ENCODE results near the gene ZNF70. TPM values are rescaled to one million over a fixed set of nuclear protein-coding genes. Genes with fewer than 3 reads are reported as not detected.
A peak's percentile ranks its signal among the peaks of the same experiment; 100 is the strongest.

The ZNF70 gene
- total RNA-seq, 2 experiments from 2014 or later, result 3.8 to 4.1 TPM

GRCh38 chr22:23698673-23699235 is 52.2 kb downstream of the ZNF70 start:
- no peaks in the 10 kb centered on the region for H3K9me3 Mint-ChIP-seq
- H3K4me1 Mint-ChIP-seq, result peaks cover 45% of the 10 kb centered on the region
- POLR2A ChIA-PET, result interaction anchor here (0.6 to 1.5 kb wide), 2 partner anchors 68 to 88 kb away, joined by 3 to 5 read pairs; partner anchors contain the start of gene SMARCB1
- no peak for ATAC-seq (ENCODE audit: low read depth)
- no peak for DNase-seq
- peaks cover 67% of the 10 kb centered on the region for H3K36me3 Mint-ChIP-seq
- peak overlapping the region; percentile 53 for H3K27ac Mint-ChIP-seq
- no peak overlapping the region for H3K4me3 Mint-ChIP-seq
- no peaks in the 10 kb centered on the region for H3K27me3 Mint-ChIP-seq

GRCh38 chr22:23698094-23698493 is 52.8 kb downstream of the ZNF70 start:
- ATAC-seq (ENCODE audit: low read depth) (no peak), DNase-seq (no peak)
- H3K4me3 Mint-ChIP-seq, result peak overlapping the region; percentile 98
- H3K27me3 Mint-ChIP-seq, result no peaks in the 10 kb centered on the region
- peak overlapping the region; percentile 100 for H3K27ac Mint-ChIP-seq
- no peaks in the 10 kb centered on the region for H3K9me3 Mint-ChIP-seq
- peaks cover 63% of the 10 kb centered on the region for H3K36me3 Mint-ChIP-seq
- H3K4me1 Mint-ChIP-seq, result peaks cover 44% of the 10 kb centered on the region
- POLR2A ChIA-PET, result interaction anchor here (0.6 to 1.5 kb wide), 2 partner anchors 68 to 89 kb away, joined by 3 to 5 read pairs; partner anchors contain the start of gene SMARCB1

- H3K9me3 Mint-ChIP-seq, result no peaks in the 10 kb centered on the region
- peak overlapping the region; percentile 100 for H3K27ac Mint-ChIP-seq
- POLR2A ChIA-PET, result interaction anchor here (0.5 to 2.4 kb wide), 14 partner anchors 8 to 315 kb away, joined by 3 to 19 read pairs (median 4); partner anchors contain the start of genes C22orf15, MIF and ZNF70
- DNase-seq, result no peak
- H3K36me3 Mint-ChIP-seq, result peaks cover 63% of the 10 kb centered on the region
- H3K27me3 Mint-ChIP-seq, result no peaks in the 10 kb centered on the region
- no peak for ATAC-seq (ENCODE audit: low read depth)
- H3K4me1 Mint-ChIP-seq, result peaks cover 42% of the 10 kb centered on the region
- peak overlapping the region; percentile 98 for H3K4me3 Mint-ChIP-seq
Measured at GRCh38 chr22:23697031-23697970, 53.6 kb downstream of the ZNF70 start.

GRCh38 chr22:23696326-23696851 is 54.5 kb downstream of the ZNF70 start:
- Mint-ChIP-seq H3K4me3 (peak overlapping the region; percentile 98), H3K27ac (peak overlapping the region; percentile 100), H3K36me3 (peaks cover 54% of the 10 kb centered on the region), H3K27me3 (no peaks in the 10 kb centered on the region), H3K9me3 (no peaks in the 10 kb centered on the region), H3K4me1 (peaks cover 39% of the 10 kb centered on the region)
- ATAC-seq (ENCODE audit: low read depth) (peak; percentile 99), DNase-seq (peak; percentile 76)
- POLR2A ChIA-PET, result interaction anchor here (0.5 to 2.4 kb wide), 14 partner anchors 9 to 316 kb away, joined by 3 to 19 read pairs (median 4); partner anchors contain the start of genes C22orf15, MIF and ZNF70

- H3K9me3 Mint-ChIP-seq, result no peaks in the 10 kb centered on the region
Measured at GRCh38 chr22:23695571-23696325, 55.2 kb downstream of the ZNF70 start.

GRCh38 chr22:23695141-23695540 is 55.8 kb downstream of the ZNF70 start:
- Mint-ChIP-seq H3K27ac (peak overlapping the region; percentile 100), H3K9me3 (no peaks in the 10 kb centered on the region), H3K4me1 (peaks cover 38% of the 10 kb centered on the region), H3K36me3 (peaks cover 46% of the 10 kb centered on the region), H3K27me3 (no peaks in the 10 kb centered on the region), H3K4me3 (peak overlapping the region; percentile 98)
- no peak for DNase-seq
- POLR2A ChIA-PET, result interaction anchor here (1.7 to 2.4 kb wide), 3 partner anchors 9 to 68 kb away, joined by 8 to 13 read pairs (median 9); partner anchors contain the start of genes C22orf15 and ZNF70
- no peak for ATAC-seq (ENCODE audit: low read depth)

More at GRCh38 chr22:23695571-23696325, 55.2 kb downstream of the ZNF70 start:
- peaks cover 48% of the 10 kb centered on the region for H3K36me3 Mint-ChIP-seq
- peak overlapping the region; percentile 100 for H3K27ac Mint-ChIP-seq
- POLR2A ChIA-PET, result interaction anchor here (0.7 to 2.4 kb wide), 11 partner anchors 9 to 89 kb away, joined by 3 to 19 read pairs (median 5); partner anchors contain the start of genes C22orf15 and ZNF70
- DNase-seq (no peak), ATAC-seq (ENCODE audit: low read depth) (no peak)
- H3K4me1 Mint-ChIP-seq, result peaks cover 39% of the 10 kb centered on the region
- H3K4me3 Mint-ChIP-seq, result peak overlapping the region; percentile 98
- H3K27me3 Mint-ChIP-seq, result no peaks in the 10 kb centered on the region

- DNase-seq (no peak), ATAC-seq (ENCODE audit: low read depth) (no peak)
- H3K9me3 Mint-ChIP-seq, result no peaks in the 10 kb centered on the region
- H3K27ac Mint-ChIP-seq, result peak overlapping the region; percentile 100
- H3K4me3 Mint-ChIP-seq, result no peak overlapping the region
- POLR2A ChIA-PET, result interaction anchor here (0.7 to 1.2 kb wide), 3 partner anchors 9 to 73 kb away, joined by 3 read pairs; no protein-coding TSS in a partner anchor
- peaks cover 36% of the 10 kb centered on the region for H3K36me3 Mint-ChIP-seq
- peaks cover 36% of the 10 kb centered on the region for H3K4me1 Mint-ChIP-seq
- no peaks in the 10 kb centered on the region for H3K27me3 Mint-ChIP-seq
Measured at GRCh38 chr22:23693979-23694680, 56.8 kb downstream of the ZNF70 start.

GRCh38 chr22:23692598-23693291 is 58.2 kb downstream of the ZNF70 start:
- H3K36me3 Mint-ChIP-seq, result peaks cover 29% of the 10 kb centered on the region
- POLR2A ChIA-PET, result interaction anchor here (1.2 kb wide), 1 partner anchor 74 kb away, joined by 3 read pairs; no protein-coding TSS in a partner anchor
- H3K9me3 Mint-ChIP-seq, result no peaks in the 10 kb centered on the region
- no peak for DNase-seq
- no peak overlapping the region for H3K4me3 Mint-ChIP-seq
- H3K27me3 Mint-ChIP-seq, result no peaks in the 10 kb centered on the region
- no peak for ATAC-seq (ENCODE audit: low read depth)
- H3K4me1 Mint-ChIP-seq, result peaks cover 31% of the 10 kb centered on the region
- no peak overlapping the region for H3K27ac Mint-ChIP-seq

- POLR2A ChIA-PET, result no interaction called here
- no peaks in the 10 kb centered on the region for H3K9me3 Mint-ChIP-seq
- DNase-seq, result no peak
- no peak overlapping the region for H3K27ac Mint-ChIP-seq
- no peak for ATAC-seq (ENCODE audit: low read depth)
- peaks cover 26% of the 10 kb centered on the region for H3K4me1 Mint-ChIP-seq
- no peaks in the 10 kb centered on the region for H3K27me3 Mint-ChIP-seq
- no peak overlapping the region for H3K4me3 Mint-ChIP-seq
- H3K36me3 Mint-ChIP-seq, result peaks cover 28% of the 10 kb centered on the region
Measured at GRCh38 chr22:23691748-23692423, 59.0 kb downstream of the ZNF70 start.

GRCh38 chr22:23690713-23691112 is 60.2 kb downstream of the ZNF70 start, which contains the start of gene RGL4:
Gene RGL4, plus strand, starts transcription at chr22:23691013. Its CDS starts 1,018 bp downstream, at chr22:23692031.
- H3K27ac Mint-ChIP-seq, result peak within 1 kb of the TSS; percentile 5
- ATAC-seq (ENCODE audit: low read depth), result no peak
- DNase-seq, result no peak
- H3K4me1 Mint-ChIP-seq, result peaks cover 18% of the 10 kb centered on the region
- H3K4me3 Mint-ChIP-seq, result no peak within 1 kb of the TSS
- POLR2A ChIA-PET, result no interaction called here
- peaks cover 24% of the 10 kb centered on the region for H3K36me3 Mint-ChIP-seq
- no peaks in the 10 kb centered on the region for H3K9me3 Mint-ChIP-seq
- H3K27me3 Mint-ChIP-seq, result no peaks in the 10 kb centered on the region

- Mint-ChIP-seq H3K36me3 (peaks cover 18% of the 10 kb centered on the region), H3K4me3 (no peak overlapping the region), H3K4me1 (peaks cover 8% of the 10 kb centered on the region), H3K9me3 (no peaks in the 10 kb centered on the region), H3K27ac (no peak overlapping the region), H3K27me3 (no peaks in the 10 kb centered on the region)
- POLR2A ChIA-PET, result no interaction called here
- ATAC-seq (ENCODE audit: low read depth) (no peak), DNase-seq (no peak)
Measured at GRCh38 chr22:23689414-23689813, 61.5 kb downstream of the ZNF70 start.
